Neural progenitor cell (in vitro differentiated cells): ENCODE measurements around the gene XYLT1.

Source experiments
- EZH2 ChIP-seq: fragments of 200-600 bp; sonication (generic); IDR thresholded peaks from 2 replicates; pipeline ENCODE4 v1.6.1; 2017; ENCODE audit warnings: antibody characterized with exemption, mild to moderate bottlenecking, moderate library complexity
- EZH2phosphoT487 ChIP-seq: fragments of 200-600 bp; sonication (generic); IDR thresholded peaks from 2 replicates; pipeline ENCODE4 v1.6.1; 2017; ENCODE audit warnings: antibody characterized with exemption
- TF ChIP-seq, protein P1 (sequence below): fragments of 200-600 bp; sonication (generic); IDR thresholded peaks from 2 replicates; pipeline ENCODE4 v1.5.1; 2017; ENCODE audit warnings: antibody characterized with exemption, mild to moderate bottlenecking

DNA sequence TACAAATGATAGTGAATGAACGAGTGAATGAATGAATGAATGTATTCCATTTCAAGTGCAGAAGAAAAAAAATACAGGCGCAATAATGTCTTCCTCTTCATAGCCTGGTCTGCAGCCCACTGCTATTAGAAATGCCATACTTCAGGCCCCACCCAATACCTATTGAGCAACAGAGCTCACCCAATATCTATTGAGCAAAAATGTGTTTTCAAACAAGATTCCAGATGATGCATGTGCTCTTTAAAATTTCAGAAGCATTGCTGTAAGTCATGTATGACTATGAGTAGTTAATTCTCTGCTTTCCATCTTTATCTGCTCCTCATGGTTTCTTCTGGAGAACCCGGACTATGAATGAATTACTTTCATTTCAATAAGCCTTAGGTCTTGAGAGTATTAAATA, 308.2 kb downstream of the XYLT1 start:
- TF ChIP-seq, protein P1, sequence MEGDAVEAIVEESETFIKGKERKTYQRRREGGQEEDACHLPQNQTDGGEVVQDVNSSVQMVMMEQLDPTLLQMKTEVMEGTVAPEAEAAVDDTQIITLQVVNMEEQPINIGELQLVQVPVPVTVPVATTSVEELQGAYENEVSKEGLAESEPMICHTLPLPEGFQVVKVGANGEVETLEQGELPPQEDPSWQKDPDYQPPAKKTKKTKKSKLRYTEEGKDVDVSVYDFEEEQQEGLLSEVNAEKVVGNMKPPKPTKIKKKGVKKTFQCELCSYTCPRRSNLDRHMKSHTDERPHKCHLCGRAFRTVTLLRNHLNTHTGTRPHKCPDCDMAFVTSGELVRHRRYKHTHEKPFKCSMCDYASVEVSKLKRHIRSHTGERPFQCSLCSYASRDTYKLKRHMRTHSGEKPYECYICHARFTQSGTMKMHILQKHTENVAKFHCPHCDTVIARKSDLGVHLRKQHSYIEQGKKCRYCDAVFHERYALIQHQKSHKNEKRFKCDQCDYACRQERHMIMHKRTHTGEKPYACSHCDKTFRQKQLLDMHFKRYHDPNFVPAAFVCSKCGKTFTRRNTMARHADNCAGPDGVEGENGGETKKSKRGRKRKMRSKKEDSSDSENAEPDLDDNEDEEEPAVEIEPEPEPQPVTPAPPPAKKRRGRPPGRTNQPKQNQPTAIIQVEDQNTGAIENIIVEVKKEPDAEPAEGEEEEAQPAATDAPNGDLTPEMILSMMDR: no peak
- TF ChIP-seq EZH2: no peak
- TF ChIP-seq EZH2phosphoT487: no peak
